Mesendoderm (in vitro differentiated cells): ENCODE data around the gene IARS2.
"Not testable (repeated sequence)": the region's sequence is repeated elsewhere in the genome, so short reads cannot be mapped to it uniquely, and the experiment has no call there.

Experiments used
- DNase-seq: peaks from one replicate; pipeline ENCODE4 v3.0.0; 2013
- H2AK5ac ChIP-seq: 2 replicates; pipeline ENCODE4 v1.6.1; 2013; ENCODE audit warnings: low read length, inconsistent platforms
- H2BK120ac ChIP-seq: 2 replicates; pipeline ENCODE4 v1.6.1; 2013; ENCODE audit warnings: low read depth, mild to moderate bottlenecking, low read length, moderate library complexity, mixed read lengths
- H2BK15ac ChIP-seq: replicated peaks from 2 replicates; pipeline ENCODE4 v1.6.1; 2013; ENCODE audit warnings: low read depth, mild to moderate bottlenecking, moderate library complexity
- H2BK5ac ChIP-seq: 2 replicates; pipeline ENCODE4 v1.6.1; 2013; ENCODE audit warnings: low read length, inconsistent platforms
- H3K18ac ChIP-seq: 2 replicates; pipeline ENCODE4 v1.6.1; 2013; ENCODE audit warnings: mild to moderate bottlenecking, low read length, mixed read lengths
- H3K23ac ChIP-seq: one replicate; pipeline ENCODE4 v1.6.1; 2013; ENCODE audit warnings: low read length
- H3K27ac ChIP-seq: 2 replicates; pipeline ENCODE4 v1.5.1; 2013; ENCODE audit warnings: low read depth, mild to moderate bottlenecking, inconsistent platforms, low read length, moderate library complexity
- H3K27me3 ChIP-seq: 2 replicates; pipeline ENCODE4 v1.6.1; 2013; ENCODE audit warnings: low read length, control low read depth, mild to moderate bottlenecking, inconsistent platforms; ENCODE audit not compliant: insufficient read depth, poor library complexity
- H3K36me3 ChIP-seq: 2 replicates; pipeline ENCODE4 v1.6.1; 2013; ENCODE audit warnings: low read length, inconsistent platforms; ENCODE audit not compliant: control insufficient read depth, insufficient read depth
- H3K4ac ChIP-seq: one replicate; pipeline ENCODE4 v1.6.1; 2013; ENCODE audit warnings: low read depth, mild to moderate bottlenecking, low read length, moderate library complexity
- H3K4me1 ChIP-seq: 2 replicates; pipeline ENCODE4 v1.6.1; 2013; ENCODE audit warnings: low read depth, low read length, inconsistent platforms; ENCODE audit not compliant: control insufficient read depth
- H3K4me2 ChIP-seq: 2 replicates; pipeline ENCODE4 v1.6.1; 2013; ENCODE audit warnings: low read length
- H3K4me3 ChIP-seq: 2 replicates; pipeline ENCODE4 v1.5.1; 2013; ENCODE audit warnings: mild to moderate bottlenecking, low read length
- H3K56ac ChIP-seq: one replicate; pipeline ENCODE4 v1.6.1; 2013; ENCODE audit warnings: low read length
- H3K79me1 ChIP-seq: 2 replicates; pipeline ENCODE4 v1.6.1; 2013; ENCODE audit warnings: low read length, inconsistent platforms
- H3K79me2 ChIP-seq: 2 replicates; pipeline ENCODE4 v1.6.1; 2013; ENCODE audit warnings: mild to moderate bottlenecking, low read length; ENCODE audit not compliant: control insufficient read depth, insufficient read depth
- H3K9ac ChIP-seq: 2 replicates; pipeline ENCODE4 v1.6.1; 2013; ENCODE audit warnings: low read length, inconsistent platforms
- H4K5ac ChIP-seq: one replicate; pipeline ENCODE4 v1.6.1; 2013; ENCODE audit warnings: low read length
- H4K8ac ChIP-seq: one replicate; pipeline ENCODE4 v1.6.1; 2013; ENCODE audit warnings: low read depth, mild to moderate bottlenecking, control low read depth, low read length, moderate library complexity
- WGBS: extraction: QIAGEN DNeasy Blood & Tissue Kit; methylation state at CpG from one replicate; pipeline ENCODE4 v1.1.7; 2013; ENCODE audit warnings: low lambda C conversion rate, missing lambda C conversion rate; ENCODE audit not compliant: insufficient coverage; ENCODE audit errors: extremely low coverage; 5-methylcytosine and 5-hydroxymethylcytosine counted together

The IARS2 gene

GRCh38 chr1:220164517-220164916 is 70.6 kb downstream of the IARS2 start:
- no peak overlapping the region for H4K5ac ChIP-seq
- H3K4me1 ChIP-seq = no peaks in the 10 kb centered on the region
- no peak overlapping the region for H3K4ac ChIP-seq
- no peak overlapping the region for H3K9ac ChIP-seq
- no peak for DNase-seq
- H2BK15ac ChIP-seq = no peak overlapping the region
- H3K27me3 ChIP-seq = no peaks in the 10 kb centered on the region
- peaks cover 1% of the 10 kb centered on the region for H3K36me3 ChIP-seq
- H2AK5ac ChIP-seq = no peak overlapping the region
- H3K4me3 ChIP-seq = no peak overlapping the region
- no peaks in the 10 kb centered on the region for H3K79me1 ChIP-seq
- no peak overlapping the region for H3K56ac ChIP-seq
- no peak overlapping the region for H2BK120ac ChIP-seq
- no peak overlapping the region for H3K18ac ChIP-seq
- no peak overlapping the region for H4K8ac ChIP-seq
- H2BK5ac ChIP-seq = no peak overlapping the region
- H3K23ac ChIP-seq = no peak overlapping the region
- H3K27ac ChIP-seq = no peak overlapping the region
- WGBS = no CpG with 5 or more reads among the region's 2 CpGs
- H3K4me2 ChIP-seq = no peak overlapping the region
- H3K79me2 ChIP-seq = no peaks in the 10 kb centered on the region

DNA sequence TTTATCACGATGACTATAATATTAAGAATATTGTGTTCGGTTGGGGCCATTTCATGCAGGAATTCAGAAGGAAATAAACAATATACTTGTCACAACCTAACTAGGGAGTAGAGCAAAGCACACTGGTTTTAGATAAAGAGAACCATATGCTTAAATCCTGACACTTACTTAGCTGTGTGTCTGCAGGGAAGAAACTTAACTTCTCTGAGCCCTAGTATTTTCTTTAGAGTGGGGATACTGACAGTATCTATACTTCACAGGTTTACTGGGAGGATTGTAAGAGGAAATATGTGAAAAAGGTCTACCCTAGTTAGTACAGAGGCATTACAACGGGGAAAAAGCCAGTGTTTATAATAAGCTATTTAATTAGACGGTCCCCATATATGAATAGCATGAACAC is 72.9 kb downstream of the IARS2 start:
- Histone ChIP-seq H3K27ac (no peak overlapping the region), H2BK5ac (no peak overlapping the region), H2AK5ac (no peak overlapping the region), H3K23ac (no peak overlapping the region), H3K4ac (no peak overlapping the region), H3K4me1 (no peaks in the 10 kb centered on the region), H2BK120ac (no peak overlapping the region), H3K79me2 (no peaks in the 10 kb centered on the region), H4K8ac (no peak overlapping the region), H3K4me3 (no peak overlapping the region), H3K56ac (no peak overlapping the region), H3K36me3 (peaks cover 1% of the 10 kb centered on the region), H3K27me3 (no peaks in the 10 kb centered on the region), H2BK15ac (no peak overlapping the region), H4K5ac (no peak overlapping the region), H3K4me2 (no peak overlapping the region), H3K79me1 (no peaks in the 10 kb centered on the region), H3K9ac (no peak overlapping the region), H3K18ac (no peak overlapping the region)
- no peak for DNase-seq
- WGBS = no CpG with 5 or more reads among the region's 4 CpGs

DNA sequence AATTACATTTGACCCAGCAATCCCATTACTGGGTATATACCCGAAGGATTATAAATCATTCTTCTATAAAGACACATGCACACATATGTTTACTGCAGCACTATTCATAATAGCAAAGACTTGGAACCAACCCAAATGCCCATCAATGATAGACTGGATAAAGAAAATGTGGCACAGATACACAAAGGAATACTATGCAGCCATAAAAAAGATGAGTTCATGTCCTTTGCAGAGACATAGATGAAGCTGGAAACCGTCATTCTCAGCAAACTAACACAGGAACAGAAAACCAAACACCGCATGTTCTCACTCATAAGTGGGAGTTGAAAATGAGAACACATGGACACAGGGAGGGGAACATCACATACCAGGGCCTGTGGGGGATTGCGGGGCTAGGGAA is 76.0 kb downstream of the IARS2 start:
- not testable (repeated sequence) for H3K23ac ChIP-seq, H3K27me3 ChIP-seq, H4K5ac ChIP-seq, H4K8ac ChIP-seq, H3K9ac ChIP-seq, H2BK120ac ChIP-seq, H3K79me1 ChIP-seq, H2BK15ac ChIP-seq, H3K18ac ChIP-seq, H3K56ac ChIP-seq, H3K27ac ChIP-seq, H3K4me2 ChIP-seq, H2AK5ac ChIP-seq, H3K36me3 ChIP-seq, H3K4me3 ChIP-seq, DNase-seq, H3K4me1 ChIP-seq, H2BK5ac ChIP-seq, H3K4ac ChIP-seq, H3K79me2 ChIP-seq
- no CpG with 5 or more reads among the region's 4 CpGs for WGBS

DNA sequence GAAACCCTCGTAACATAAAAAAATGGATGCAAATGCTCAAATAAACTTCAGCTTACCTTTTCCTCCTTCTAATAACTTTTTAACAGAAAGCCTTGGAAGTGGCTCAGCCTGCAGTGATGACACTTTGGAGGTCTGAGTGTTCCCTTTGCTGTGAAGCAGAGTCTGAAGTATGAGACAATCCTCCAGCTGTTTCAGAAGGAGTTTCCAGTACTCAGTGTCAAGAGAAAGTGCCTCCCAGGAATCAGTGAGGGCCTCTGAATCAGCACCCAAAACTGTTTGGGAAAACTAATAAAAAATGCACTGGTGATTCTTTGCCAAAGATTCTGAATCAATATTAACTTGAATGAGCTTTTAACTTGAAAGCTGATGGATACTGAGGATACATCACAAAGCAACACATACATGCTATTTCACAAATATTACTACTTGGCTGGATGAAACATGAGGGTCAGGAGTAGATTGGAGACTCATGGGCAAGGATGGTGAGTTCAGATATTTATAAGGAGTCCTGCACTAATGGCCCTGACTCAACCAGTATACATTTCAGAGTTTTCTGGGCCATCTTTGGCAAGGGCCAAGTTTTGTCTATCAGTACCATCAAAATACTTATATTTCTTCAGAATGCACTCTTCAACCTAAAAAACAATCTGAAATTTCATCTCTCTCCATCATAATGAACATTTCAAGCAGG is 77.0 kb downstream of the IARS2 start:
- H2BK15ac ChIP-seq = no peak overlapping the region
- no peak overlapping the region for H3K23ac ChIP-seq
- H2BK5ac ChIP-seq = no peak overlapping the region
- H3K4me2 ChIP-seq = no peak overlapping the region
- H3K27me3 ChIP-seq = no peaks in the 10 kb centered on the region
- H3K56ac ChIP-seq = no peak overlapping the region
- no peak overlapping the region for H3K4ac ChIP-seq
- H3K27ac ChIP-seq = no peak overlapping the region
- H3K4me1 ChIP-seq = no peaks in the 10 kb centered on the region
- no peak for DNase-seq
- H2AK5ac ChIP-seq = no peak overlapping the region
- H3K79me2 ChIP-seq = no peaks in the 10 kb centered on the region
- no peaks in the 10 kb centered on the region for H3K79me1 ChIP-seq
- peaks cover 3% of the 10 kb centered on the region for H3K36me3 ChIP-seq
- WGBS = no CpG with 5 or more reads among the region's 1 CpG
- no peak overlapping the region for H2BK120ac ChIP-seq
- no peak overlapping the region for H3K4me3 ChIP-seq
- H3K18ac ChIP-seq = no peak overlapping the region
- H4K5ac ChIP-seq = no peak overlapping the region
- H4K8ac ChIP-seq = no peak overlapping the region
- H3K9ac ChIP-seq = no peak overlapping the region

DNA sequence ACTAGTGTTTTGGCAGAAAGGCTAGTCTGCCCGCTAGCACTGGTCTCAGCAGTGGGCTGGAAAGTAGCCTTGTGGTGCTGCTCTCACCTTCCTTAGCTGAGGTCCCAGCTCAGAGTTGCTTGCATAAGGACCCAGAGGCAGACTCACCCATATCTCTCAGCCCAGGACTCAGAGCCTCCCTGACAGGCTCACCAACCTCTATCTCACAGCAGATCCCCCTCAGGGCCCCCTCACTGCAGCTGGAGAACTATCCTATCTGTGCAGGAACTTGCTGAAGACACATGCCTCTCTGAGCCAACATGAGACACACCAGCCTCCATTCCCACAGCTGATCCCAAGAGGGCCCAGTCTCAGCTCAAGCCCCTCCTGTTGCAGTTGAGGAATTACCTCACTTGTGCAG is 82.6 kb downstream of the IARS2 start:
- no peak for DNase-seq
- peaks cover 1% of the 10 kb centered on the region for H3K36me3 ChIP-seq
- H2BK120ac ChIP-seq = no peak overlapping the region
- no peak overlapping the region for H3K23ac ChIP-seq
- H2BK15ac ChIP-seq = no peak overlapping the region
- no peaks in the 10 kb centered on the region for H3K27me3 ChIP-seq
- H3K4me3 ChIP-seq = no peak overlapping the region
- H4K8ac ChIP-seq = no peak overlapping the region
- H3K79me1 ChIP-seq = no peaks in the 10 kb centered on the region
- no peaks in the 10 kb centered on the region for H3K4me1 ChIP-seq
- no peak overlapping the region for H3K4me2 ChIP-seq
- no peak overlapping the region for H3K18ac ChIP-seq
- H3K4ac ChIP-seq = no peak overlapping the region
- no CpG with 5 or more reads among the region's 1 CpG for WGBS
- H3K27ac ChIP-seq = no peak overlapping the region
- H4K5ac ChIP-seq = no peak overlapping the region
- H3K56ac ChIP-seq = no peak overlapping the region
- H2BK5ac ChIP-seq = no peak overlapping the region
- H2AK5ac ChIP-seq = no peak overlapping the region
- H3K9ac ChIP-seq = no peak overlapping the region
- no peaks in the 10 kb centered on the region for H3K79me2 ChIP-seq

DNA sequence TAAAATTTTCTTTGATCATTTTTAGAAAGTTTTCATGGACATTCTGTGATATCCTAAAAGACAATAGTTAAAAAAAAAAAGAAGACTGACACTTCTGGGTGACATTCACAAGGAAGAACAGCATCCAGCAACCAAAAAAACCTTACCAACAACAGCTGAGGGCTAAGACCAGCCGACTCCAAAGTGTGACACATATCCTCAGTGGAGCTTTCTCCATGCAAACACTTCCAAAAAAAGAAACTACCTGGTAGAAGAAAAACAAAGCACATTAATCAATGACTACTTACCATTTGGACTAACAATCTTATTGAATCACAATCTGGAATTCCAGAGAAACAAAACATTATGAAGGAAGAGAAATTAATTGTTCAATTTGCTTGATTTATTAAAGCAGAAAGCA is 88.2 kb downstream of the IARS2 start:
- no peak overlapping the region for H4K8ac ChIP-seq
- H3K4ac ChIP-seq = no peak overlapping the region
- no peak overlapping the region for H2BK15ac ChIP-seq
- H3K18ac ChIP-seq = no peak overlapping the region
- no peak for DNase-seq
- no peaks in the 10 kb centered on the region for H3K27me3 ChIP-seq
- H3K27ac ChIP-seq = no peak overlapping the region
- H3K79me2 ChIP-seq = no peaks in the 10 kb centered on the region
- H3K9ac ChIP-seq = no peak overlapping the region
- no peak overlapping the region for H2BK120ac ChIP-seq
- no peaks in the 10 kb centered on the region for H3K79me1 ChIP-seq
- H2BK5ac ChIP-seq = no peak overlapping the region
- H4K5ac ChIP-seq = no peak overlapping the region
- H3K4me2 ChIP-seq = no peak overlapping the region
- H3K4me3 ChIP-seq = no peak overlapping the region
- no peaks in the 10 kb centered on the region for H3K36me3 ChIP-seq
- no peak overlapping the region for H2AK5ac ChIP-seq
- no peak overlapping the region for H3K23ac ChIP-seq
- no CpG with 5 or more reads among the region's 1 CpG for WGBS
- H3K56ac ChIP-seq = no peak overlapping the region
- no peaks in the 10 kb centered on the region for H3K4me1 ChIP-seq
